Panc1 (cell line): ENCODE results near the gene ZNF652. TPM values are rescaled to one million over a fixed set of nuclear protein-coding genes. Genes with fewer than 3 reads are reported as not detected.
A peak's percentile ranks its signal among the peaks of the same experiment; 100 is the strongest.

Experiments
- ATAC-seq: fragments of 200-7000 bp; cut with Tn5 transposase; 2 replicates; pipeline ENCODE4 v1.9.1; 2020; ENCODE audit warnings: mild to moderate bottlenecking, moderate library complexity
- BruUV-seq: library from RNA; stranded (reverse); fragments of 400-500 nt; replicated peaks from 2 replicates; lab custom pipeline; 2021; lab: Mats Ljungman, UMichigan
- CTCF ChIA-PET: fragments of 300-600 bp; sonication (Branson Sonifier 250); formaldehyde crosslinking; loops from one replicate; lab custom pipeline; 2022; ENCODE audit warnings: antibody characterized with exemption; lab: Charles Lee
- POLR2A ChIA-PET: fragments of 300-600 bp; sonication (Branson Sonifier 250); formaldehyde crosslinking; loops from one replicate; lab custom pipeline; 2022; ENCODE audit warnings: antibody characterized with exemption; lab: Charles Lee
- DNase-seq: peaks from one replicate; pipeline ENCODE4 v3.0.0-alpha.2; 2010; ENCODE audit warnings: low read depth, low spot score
- H3K27ac ChIP-seq: 2 replicates; pipeline ENCODE4 v1.5.1; 2011; ENCODE audit warnings: mild to moderate bottlenecking, low read length, inconsistent platforms
- H3K27me3 ChIP-seq: fragments of 200-500 bp; sonication (Bioruptor generic); 2 replicates; pipeline ENCODE4 v1.6.0; 2014; ENCODE audit warnings: low read length, inconsistent platforms; ENCODE audit not compliant: control insufficient read depth, insufficient read depth
- H3K36me3 ChIP-seq: fragments of 200-500 bp; sonication (Bioruptor generic); 2 replicates; pipeline ENCODE4 v1.5.1; 2014; ENCODE audit warnings: inconsistent platforms, mild to moderate bottlenecking, low read length, moderate library complexity; ENCODE audit not compliant: control insufficient read depth, insufficient read depth
- H3K4me1 ChIP-seq: 2 replicates; pipeline ENCODE4 v1.5.1; 2011; ENCODE audit warnings: inconsistent platforms, mild to moderate bottlenecking, low read length, moderate library complexity; ENCODE audit not compliant: control insufficient read depth, insufficient read depth
- H3K4me3 ChIP-seq, 2 experiments: 2 replicates each; pipeline ENCODE4 v1.5.1; 2011 to 2012; ENCODE audit warnings: low read depth in 2 of 2, low read length in 2 of 2, mild to moderate bottlenecking in 2 of 2, inconsistent platforms in 1 of 2, moderate library complexity in 1 of 2
- H3K9me3 ChIP-seq: fragments of 200-500 bp; sonication (Bioruptor generic); 2 replicates; pipeline ENCODE4 v1.5.1; 2014; ENCODE audit warnings: low read depth, mild to moderate bottlenecking, inconsistent platforms, low read length, moderate library complexity; ENCODE audit not compliant: control insufficient read depth, insufficient read depth
- POLR2AphosphoS5 ChIP-seq: IDR thresholded peaks from 2 replicates; pipeline ENCODE4 v1.6.1; 2012; ENCODE audit warnings: mild to moderate bottlenecking, low read depth, low read length, moderate library complexity
- SIN3A ChIP-seq: IDR thresholded peaks from 2 replicates; pipeline ENCODE4 v1.6.1; 2012; ENCODE audit warnings: low read depth, mild to moderate bottlenecking, low read length, moderate library complexity, borderline replicate concordance; ENCODE audit not compliant: insufficient read depth
- TCF7L2 ChIP-seq: IDR thresholded peaks from 2 replicates; pipeline ENCODE4 v1.6.1; 2011; ENCODE audit warnings: mild to moderate bottlenecking, low read depth, low read length, inconsistent platforms
- in situ Hi-C: cut with HindIII; loops from 2 replicates; pipeline ENCODE4 v1.10.0; 2016; ENCODE audit warnings: low sequenced_read_pairs, low pct_unique_long_range_greater_than_20kb
- intact Hi-C: fragments of 100-400 bp; cut with micrococcal nuclease; formaldehyde crosslinking; loops from one replicate; pipeline ENCODE4 v1.10.0; 2022; ENCODE audit not compliant: unreplicated experiment
- total RNA-seq: library from RNA; stranded (reverse); gene quantifications from one replicate; pipeline ENCODE4 v1.2.1, GENCODE V29; 2021; ENCODE audit not compliant: unreplicated experiment
- TF ChIP-seq, protein P1 (sequence below), 2 experiments: IDR thresholded peaks; 2 replicates each; pipeline ENCODE4 v1.6.1; 2011 to 2012; ENCODE audit warnings: low read depth in 2 of 2, control low read depth in 1 of 2, low read length in 1 of 2, mild to moderate bottlenecking in 1 of 2, moderate library complexity in 1 of 2; ENCODE audit not compliant: insufficient read depth in 1 of 2
- TF ChIP-seq, protein P2 (sequence below): fragments of 450-650 bp; IDR thresholded peaks from 2 replicates; pipeline ENCODE4 v1.5.1; 2017; ENCODE audit warnings: mild to moderate bottlenecking

The ZNF652 gene
- total RNA-seq, 1 experiment from 2014 or later = 42.4 TPM

DNA sequence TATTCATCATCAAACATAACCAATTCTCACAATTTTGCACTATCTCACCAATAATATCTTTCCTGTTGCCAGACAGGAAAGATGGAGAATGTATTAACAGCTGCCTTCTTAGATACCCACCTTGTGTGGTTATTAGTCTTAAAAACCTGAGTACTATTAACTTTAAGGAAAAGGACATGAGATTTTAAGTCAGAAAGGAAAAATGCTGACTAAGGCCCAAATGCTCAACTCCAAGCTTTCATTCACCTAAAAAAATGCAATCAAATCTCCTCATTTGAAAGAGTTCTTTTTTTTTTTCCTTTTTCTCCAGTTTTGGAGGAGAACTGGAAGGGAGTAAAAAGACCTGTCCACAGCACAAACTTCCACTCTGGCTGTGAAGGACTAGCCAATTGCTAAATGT lies 70.1 kb downstream of the ZNF652 start:
- intact Hi-C loops = no loop called here
- H3K4me1 ChIP-seq = no peaks in the 10 kb centered on the region
- H3K36me3 ChIP-seq = no peaks in the 10 kb centered on the region
- ATAC-seq (no peak), DNase-seq (no peak)
- in situ Hi-C loops = loop anchor here (5.0 kb wide), 1 partner anchor 95 kb away; no protein-coding TSS in a partner anchor
- no peak overlapping the region for H3K4me3 ChIP-seq
- TF ChIP-seq, protein P1, sequence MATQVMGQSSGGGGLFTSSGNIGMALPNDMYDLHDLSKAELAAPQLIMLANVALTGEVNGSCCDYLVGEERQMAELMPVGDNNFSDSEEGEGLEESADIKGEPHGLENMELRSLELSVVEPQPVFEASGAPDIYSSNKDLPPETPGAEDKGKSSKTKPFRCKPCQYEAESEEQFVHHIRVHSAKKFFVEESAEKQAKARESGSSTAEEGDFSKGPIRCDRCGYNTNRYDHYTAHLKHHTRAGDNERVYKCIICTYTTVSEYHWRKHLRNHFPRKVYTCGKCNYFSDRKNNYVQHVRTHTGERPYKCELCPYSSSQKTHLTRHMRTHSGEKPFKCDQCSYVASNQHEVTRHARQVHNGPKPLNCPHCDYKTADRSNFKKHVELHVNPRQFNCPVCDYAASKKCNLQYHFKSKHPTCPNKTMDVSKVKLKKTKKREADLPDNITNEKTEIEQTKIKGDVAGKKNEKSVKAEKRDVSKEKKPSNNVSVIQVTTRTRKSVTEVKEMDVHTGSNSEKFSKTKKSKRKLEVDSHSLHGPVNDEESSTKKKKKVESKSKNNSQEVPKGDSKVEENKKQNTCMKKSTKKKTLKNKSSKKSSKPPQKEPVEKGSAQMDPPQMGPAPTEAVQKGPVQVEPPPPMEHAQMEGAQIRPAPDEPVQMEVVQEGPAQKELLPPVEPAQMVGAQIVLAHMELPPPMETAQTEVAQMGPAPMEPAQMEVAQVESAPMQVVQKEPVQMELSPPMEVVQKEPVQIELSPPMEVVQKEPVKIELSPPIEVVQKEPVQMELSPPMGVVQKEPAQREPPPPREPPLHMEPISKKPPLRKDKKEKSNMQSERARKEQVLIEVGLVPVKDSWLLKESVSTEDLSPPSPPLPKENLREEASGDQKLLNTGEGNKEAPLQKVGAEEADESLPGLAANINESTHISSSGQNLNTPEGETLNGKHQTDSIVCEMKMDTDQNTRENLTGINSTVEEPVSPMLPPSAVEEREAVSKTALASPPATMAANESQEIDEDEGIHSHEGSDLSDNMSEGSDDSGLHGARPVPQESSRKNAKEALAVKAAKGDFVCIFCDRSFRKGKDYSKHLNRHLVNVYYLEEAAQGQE (IDR thresholded peaks at IDR 0.05; ENCODE audit: insufficient read depth in 1 of 2, low read depth in 2 of 2, low read length in 1 of 2) = no peak
- no peak for TF ChIP-seq SIN3A
- no peak for TF ChIP-seq POLR2AphosphoS5
- TF ChIP-seq, protein P2, sequence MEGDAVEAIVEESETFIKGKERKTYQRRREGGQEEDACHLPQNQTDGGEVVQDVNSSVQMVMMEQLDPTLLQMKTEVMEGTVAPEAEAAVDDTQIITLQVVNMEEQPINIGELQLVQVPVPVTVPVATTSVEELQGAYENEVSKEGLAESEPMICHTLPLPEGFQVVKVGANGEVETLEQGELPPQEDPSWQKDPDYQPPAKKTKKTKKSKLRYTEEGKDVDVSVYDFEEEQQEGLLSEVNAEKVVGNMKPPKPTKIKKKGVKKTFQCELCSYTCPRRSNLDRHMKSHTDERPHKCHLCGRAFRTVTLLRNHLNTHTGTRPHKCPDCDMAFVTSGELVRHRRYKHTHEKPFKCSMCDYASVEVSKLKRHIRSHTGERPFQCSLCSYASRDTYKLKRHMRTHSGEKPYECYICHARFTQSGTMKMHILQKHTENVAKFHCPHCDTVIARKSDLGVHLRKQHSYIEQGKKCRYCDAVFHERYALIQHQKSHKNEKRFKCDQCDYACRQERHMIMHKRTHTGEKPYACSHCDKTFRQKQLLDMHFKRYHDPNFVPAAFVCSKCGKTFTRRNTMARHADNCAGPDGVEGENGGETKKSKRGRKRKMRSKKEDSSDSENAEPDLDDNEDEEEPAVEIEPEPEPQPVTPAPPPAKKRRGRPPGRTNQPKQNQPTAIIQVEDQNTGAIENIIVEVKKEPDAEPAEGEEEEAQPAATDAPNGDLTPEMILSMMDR = no peak
- no peak for TF ChIP-seq TCF7L2
- no peak overlapping the region for H3K27ac ChIP-seq
- no peaks in the 10 kb centered on the region for H3K27me3 ChIP-seq
- no TSS peak for BruUV-seq
- ChIA-PET CTCF (interaction anchor here (0.7 kb wide), 2 partner anchors 16 to 31 kb away, joined by 3 to 4 read pairs; no protein-coding TSS in a partner anchor), POLR2A (interaction anchor here (0.6 kb wide), 1 partner anchor 106 kb away, joined by 3 read pairs; no protein-coding TSS in a partner anchor)
- no peaks in the 10 kb centered on the region for H3K9me3 ChIP-seq

DNA sequence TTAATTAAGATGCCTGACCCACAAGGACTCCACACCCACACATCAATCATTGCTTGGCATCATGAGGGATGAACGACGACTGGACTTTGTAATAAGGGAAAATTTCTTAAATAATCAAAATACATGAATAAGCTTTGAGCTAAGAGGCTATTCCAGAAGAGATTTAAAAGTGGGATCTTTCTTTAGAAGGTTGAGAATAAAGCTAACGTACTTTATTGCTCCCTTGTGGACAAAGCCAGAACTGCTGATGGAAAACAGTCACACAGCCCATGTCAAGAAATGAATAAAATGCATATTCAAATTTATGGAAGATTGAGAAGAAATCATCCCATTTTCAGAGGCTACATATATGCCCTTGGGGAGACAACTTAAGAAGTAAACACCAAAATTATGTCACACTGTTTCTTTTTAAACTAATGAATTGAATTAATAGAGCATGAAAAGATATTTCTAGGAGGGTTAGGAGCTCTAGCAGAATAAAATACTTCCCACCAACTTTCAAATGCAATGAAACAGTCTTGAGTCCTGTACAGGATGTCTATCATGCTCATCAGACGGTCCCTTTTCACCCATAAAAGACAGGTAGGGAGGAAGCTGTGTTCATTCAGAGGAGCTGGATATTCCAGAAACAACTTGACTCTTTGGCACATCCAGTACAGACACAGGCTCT lies 71.2 kb downstream of the ZNF652 start:
- no TSS peak for BruUV-seq
- Histone ChIP-seq H3K4me3 (no peak overlapping the region), H3K27ac (no peak overlapping the region), H3K27me3 (no peaks in the 10 kb centered on the region), H3K36me3 (no peaks in the 10 kb centered on the region), H3K4me1 (no peaks in the 10 kb centered on the region), H3K9me3 (no peaks in the 10 kb centered on the region)
- ATAC-seq (peak; percentile 72), DNase-seq (peak; percentile 12)
- in situ Hi-C loops = loop anchor here (5.0 kb wide), 1 partner anchor 96 kb away; no protein-coding TSS in a partner anchor
- TF ChIP-seq POLR2AphosphoS5 (no peak), SIN3A (no peak)
- TF ChIP-seq, protein P2 = peak; percentile 77
- POLR2A ChIA-PET = interaction anchor here (0.5 kb wide), 1 partner anchor 255 kb away, joined by 4 read pairs; no protein-coding TSS in a partner anchor
- intact Hi-C loops = no loop called here
- CTCF ChIA-PET = interaction anchor here (0.6 to 1.3 kb wide), 3 partner anchors 117 to 406 kb away, joined by 3 to 9 read pairs (median 3); no protein-coding TSS in a partner anchor
